OCI-LY3 (cell line): ENCODE data around the gene WDR46.
"Not testable (repeated sequence)": the region's sequence is repeated elsewhere in the genome, so short reads cannot be mapped to it uniquely, and the experiment has no call there.

Experiments
- H2AFZ ChIP-seq: fragments of 200-600, 300-600 bp; shearing (Covaris generic); 2 replicates; pipeline ENCODE4 v1.6.0; 2014; ENCODE audit warnings: antibody characterized with exemption, low read depth, low read length
- H3K27ac ChIP-seq: fragments of 200-600, 300-600 bp; sonication (generic); 2 replicates; pipeline ENCODE4 v1.5.1; 2014; ENCODE audit warnings: mild to moderate bottlenecking, low read length, moderate library complexity, mixed read lengths
- H3K27me3 ChIP-seq: fragments of 200-600, 300-600 bp; sonication (generic); 2 replicates; pipeline ENCODE4 v1.6.1; 2014; ENCODE audit warnings: low read depth, low read length, mixed read lengths
- H3K36me3 ChIP-seq: fragments of 200-600, 300-600 bp; sonication (generic); replicated peaks from 2 replicates; pipeline ENCODE3; 2014; ENCODE audit warnings: low read depth, low read length, mixed read lengths
- H3K4me1 ChIP-seq: fragments of 300-600, 200-600 bp; sonication (generic); 2 replicates; pipeline ENCODE4 v1.6.1; 2014; ENCODE audit warnings: low read length, mixed read lengths
- H3K4me2 ChIP-seq: fragments of 200-600, 300-600 bp; sonication (generic); 2 replicates; pipeline ENCODE4 v1.6.1; 2014; ENCODE audit warnings: low read length, mixed read lengths
- H3K4me3 ChIP-seq: fragments of 300-600, 200-600 bp; sonication (generic); 2 replicates; pipeline ENCODE4 v1.5.1; 2014; ENCODE audit warnings: antibody characterized with exemption, mild to moderate bottlenecking, low read length, moderate library complexity
- H3K79me2 ChIP-seq: fragments of 300-600, 200-600 bp; shearing (Covaris generic); 2 replicates; pipeline ENCODE4 v1.6.1; 2014; ENCODE audit warnings: mild to moderate bottlenecking, low read length, mixed read lengths
- H3K9ac ChIP-seq: fragments of 300-600, 200-600 bp; shearing (Covaris generic); 2 replicates; pipeline ENCODE4 v1.6.0; 2014; ENCODE audit warnings: mild to moderate bottlenecking, low read length, moderate library complexity
- H3K9me3 ChIP-seq: fragments of 200-600, 300-600 bp; shearing (Covaris generic); 2 replicates; pipeline ENCODE4 v1.6.1; 2014; ENCODE audit warnings: low read length, mixed read lengths; ENCODE audit not compliant: insufficient read depth
- H4K20me1 ChIP-seq: fragments of 200-600, 300-600 bp; sonication (generic); 2 replicates; pipeline ENCODE4 v1.6.1; 2016; ENCODE audit warnings: low read length, mixed read lengths; ENCODE audit not compliant: insufficient read depth
- CTCF ChIP-seq: fragments of 200-600, 300-600 bp; sonication (generic); IDR thresholded peaks from 2 replicates; pipeline ENCODE4 v1.5.1; 2014; ENCODE audit warnings: antibody characterized with exemption, low read length, low read depth
- EZH2phosphoT487 ChIP-seq: fragments of 200-600 bp; shearing (Covaris generic); IDR thresholded peaks from 2 replicates; pipeline ENCODE4 v1.6.1; 2018; ENCODE audit warnings: antibody characterized with exemption, mixed run types, low read depth

Gene WDR46

GRCh38 chr6:33278392-33278741 is 10.7 kb downstream of the WDR46 start:
- Histone ChIP-seq H4K20me1 (peaks cover 33% of the 10 kb centered on the region), H3K27ac (peak overlapping the region; percentile 89; the same call in 1 of the 2 replicates), H3K36me3 (peaks cover 34% of the 10 kb centered on the region), H3K4me2 (no peak overlapping the region), H3K27me3 (no peaks in the 10 kb centered on the region), H3K4me3 (no peak overlapping the region), H3K9ac (no peak overlapping the region), H3K4me1 (peaks cover 41% of the 10 kb centered on the region), H2AFZ (no peak overlapping the region), H3K9me3 (no peaks in the 10 kb centered on the region), H3K79me2 (peaks cover 25% of the 10 kb centered on the region)
- no peak for TF ChIP-seq CTCF
- no peak for TF ChIP-seq EZH2phosphoT487

- no peaks in the 10 kb centered on the region for H3K9me3 ChIP-seq
- peaks cover 31% of the 10 kb centered on the region for H3K79me2 ChIP-seq
- H4K20me1 ChIP-seq: peaks cover 38% of the 10 kb centered on the region
- H3K9ac ChIP-seq: peak overlapping the region; percentile 81
- H3K27ac ChIP-seq: peak overlapping the region; percentile 89
- H2AFZ ChIP-seq: no peak overlapping the region
- peak overlapping the region; percentile 97 for H3K4me3 ChIP-seq
- H3K4me1 ChIP-seq: peaks cover 46% of the 10 kb centered on the region
- peaks cover 39% of the 10 kb centered on the region for H3K36me3 ChIP-seq
- H3K4me2 ChIP-seq: peak overlapping the region; percentile 89
- H3K27me3 ChIP-seq: no peaks in the 10 kb centered on the region
- TF ChIP-seq EZH2phosphoT487: no peak
These were observed 11.2 kb downstream of the WDR46 start for GRCh38 chr6:33277663-33278391.

GRCh38 chr6:33276864-33277662 is 12.0 kb downstream of the WDR46 start, which contains the start of gene B3GALT4:
TSS of gene B3GALT4 (plus strand) at chr6:33277123. CDS start at chr6:33277420, 297 bp downstream.
- Histone ChIP-seq H3K27me3 (no peaks in the 10 kb centered on the region), H3K79me2 (peaks cover 38% of the 10 kb centered on the region), H2AFZ (0 out of 2 replicates have a peak within 1 kb of the TSS, but pooled peaks have one; percentile 41), H3K4me1 (peaks cover 46% of the 10 kb centered on the region), H3K4me2 (peak within 1 kb of the TSS; percentile 89), H3K36me3 (peaks cover 46% of the 10 kb centered on the region), H4K20me1 (peaks cover 40% of the 10 kb centered on the region), H3K9me3 (no peaks in the 10 kb centered on the region), H3K9ac (peak within 1 kb of the TSS; percentile 94), H3K4me3 (peak within 1 kb of the TSS; percentile 97), H3K27ac (peak within 1 kb of the TSS; percentile 89)
- no peak for TF ChIP-seq EZH2phosphoT487
- TF ChIP-seq CTCF: no peak

GRCh38 chr6:33276581-33276863 is 12.5 kb downstream of the WDR46 start:
- peaks cover 41% of the 10 kb centered on the region for H3K79me2 ChIP-seq
- H3K9me3 ChIP-seq: no peaks in the 10 kb centered on the region
- peaks cover 46% of the 10 kb centered on the region for H3K4me1 ChIP-seq
- H3K4me3 ChIP-seq: peak overlapping the region; percentile 97
- peak overlapping the region; percentile 89 for H3K27ac ChIP-seq
- H3K9ac ChIP-seq: peak overlapping the region; percentile 81
- H3K4me2 ChIP-seq: peak overlapping the region; percentile 89
- no peak overlapping the region for H2AFZ ChIP-seq
- H3K27me3 ChIP-seq: no peaks in the 10 kb centered on the region
- TF ChIP-seq EZH2phosphoT487: no peak
- no peak for TF ChIP-seq CTCF
- peaks cover 40% of the 10 kb centered on the region for H4K20me1 ChIP-seq
- peaks cover 46% of the 10 kb centered on the region for H3K36me3 ChIP-seq

GRCh38 chr6:33275795-33276580 is 13.1 kb downstream of the WDR46 start:
- Histone ChIP-seq H3K9ac (peak overlapping the region; percentile 94), H3K36me3 (peaks cover 46% of the 10 kb centered on the region), H3K4me1 (peaks cover 46% of the 10 kb centered on the region), H3K79me2 (peaks cover 45% of the 10 kb centered on the region), H3K4me2 (peak overlapping the region; percentile 89), H3K4me3 (peak overlapping the region; percentile 97), H3K27ac (peak overlapping the region; percentile 89), H4K20me1 (peaks cover 40% of the 10 kb centered on the region)
- not testable (repeated sequence) for H3K27me3 ChIP-seq, H2AFZ ChIP-seq, H3K9me3 ChIP-seq
